Spinal cord (tissue), 10 donors: ENCODE measurements around the gene TBC1D22A. TPM values are rescaled to one million over a fixed set of nuclear protein-coding genes. Genes with fewer than 3 reads are reported as not detected.

Experiments used
- DNase-seq, 6 donors: peaks; one replicate each; pipeline versions ENCODE4 v3.0.0 to v3.0.0-alpha.2; 2013 to 2015; ENCODE audit warnings: low spot score in 6 of 6, low read depth in 4 of 6
- H3K27ac ChIP-seq: one replicate; pipeline ENCODE4 v1.5.1; 2013; ENCODE audit warnings: low read depth, low read length, control low read depth
- H3K27me3 ChIP-seq: one replicate; pipeline ENCODE4 v1.6.1; 2013; ENCODE audit warnings: low read length; ENCODE audit not compliant: control insufficient read depth, insufficient read depth
- H3K36me3 ChIP-seq: one replicate; pipeline ENCODE4 v1.6.1; 2013; ENCODE audit warnings: low read length; ENCODE audit not compliant: control insufficient read depth, insufficient read depth
- H3K4me1 ChIP-seq: one replicate; pipeline ENCODE4 v1.6.1; 2013; ENCODE audit warnings: low read length; ENCODE audit not compliant: control insufficient read depth, insufficient read depth
- H3K4me3 ChIP-seq: one replicate; pipeline ENCODE4 v1.5.1; 2013; ENCODE audit warnings: low read depth, low read length, control low read depth
- H3K9me3 ChIP-seq: one replicate; pipeline ENCODE4 v1.6.1; 2013; ENCODE audit warnings: low read length; ENCODE audit not compliant: control insufficient read depth, insufficient read depth
- WGBS: methylation state at CpG from one replicate; pipeline ENCODE4 v1.1.5; 2013; ENCODE audit warnings: missing lambda C conversion rate; ENCODE audit not compliant: insufficient coverage; 5-methylcytosine and 5-hydroxymethylcytosine counted together
- polyA plus RNA-seq, 2 donors: library from polyadenylated mRNA; unstranded; fragments of 120-200 nt; gene quantifications; one replicate each; pipeline ENCODE4 v1.2.1, GENCODE V29; 2013; ENCODE audit not compliant: insufficient read length in 2 of 2
- total RNA-seq, 2 donors: library from RNA; depleted of rRNA in 1 of 2; stranded (reverse); fragments of 120-200 nt in 1 of 2; fragments of >200 nt in 1 of 2; gene quantifications; one replicate each; pipeline versions ENCODE4 v1.2.3 to v1.2.4, GENCODE V29; 2013 to 2014
- donor health status: healthy.

TBC1D22A gene
- total and polyA plus RNA-seq, 4 donors, result 7.1 to 14.6 (median 10.8) TPM

DNA sequence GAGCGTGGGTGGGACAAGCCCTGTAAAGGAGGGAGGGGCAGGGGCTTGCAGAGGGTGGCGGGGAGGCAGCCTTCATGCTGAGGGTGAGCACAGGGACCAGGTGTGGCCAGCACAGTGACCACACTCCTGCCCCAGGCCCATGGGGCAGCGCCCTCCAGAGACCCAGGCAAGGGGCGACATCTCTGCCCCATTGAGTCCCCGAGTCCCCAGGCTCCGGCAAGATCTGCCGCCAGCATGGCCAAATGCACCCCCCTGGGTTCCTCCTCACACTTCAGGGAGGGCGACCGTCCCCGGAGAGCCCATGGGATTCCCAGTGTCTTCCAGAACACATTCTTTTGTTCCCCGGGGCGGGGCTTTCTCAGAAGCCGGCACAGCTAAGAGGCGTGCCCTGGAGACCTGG lies 362.5 kb downstream of the TBC1D22A start:
- no peaks in the 10 kb centered on the region for H3K4me1 ChIP-seq
- WGBS, result 83% methylated on average over 14 of the region's 14 CpGs
- no peak for DNase-seq

DNA sequence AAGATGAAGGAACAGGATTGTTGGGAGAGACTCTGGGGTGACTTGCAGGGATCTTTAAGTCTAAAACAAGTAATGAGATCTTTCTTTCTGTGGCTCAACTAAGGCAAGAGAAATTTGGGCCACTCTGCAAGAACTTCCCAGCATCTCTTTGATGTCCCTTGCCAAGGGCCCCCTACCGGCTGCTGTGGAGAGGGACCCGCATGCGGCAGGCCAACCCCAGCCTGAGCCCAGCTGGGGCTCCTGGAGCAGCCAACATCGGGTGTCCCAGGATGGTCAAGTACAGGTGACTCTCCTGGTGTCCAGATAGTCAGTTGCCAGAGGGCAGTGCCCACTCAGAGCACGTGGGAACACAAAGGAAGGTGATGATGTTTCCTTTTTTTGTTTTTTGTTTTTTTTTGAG lies 363.2 kb downstream of the TBC1D22A start:
- H3K36me3 ChIP-seq, result peaks cover 13% of the 10 kb centered on the region
- H3K4me3 ChIP-seq, result no peak overlapping the region
- H3K27me3 ChIP-seq, result no peaks in the 10 kb centered on the region
- H3K9me3 ChIP-seq, result no peaks in the 10 kb centered on the region
- no peaks in the 10 kb centered on the region for H3K4me1 ChIP-seq
- no peak for DNase-seq
- no peak overlapping the region for H3K27ac ChIP-seq
- 79% methylated on average over 5 of the region's 5 CpGs for WGBS

More for the DNA sequence above, 362.5 kb downstream of the TBC1D22A start:
- Histone ChIP-seq H3K27me3 (no peaks in the 10 kb centered on the region), H3K4me3 (no peak overlapping the region), H3K36me3 (peaks cover 13% of the 10 kb centered on the region), H3K27ac (no peak overlapping the region), H3K9me3 (no peaks in the 10 kb centered on the region)

- DNase-seq, result no peak
- H3K4me1 ChIP-seq, result no peaks in the 10 kb centered on the region
- H3K9me3 ChIP-seq, result no peaks in the 10 kb centered on the region
- H3K4me3 ChIP-seq, result no peak overlapping the region
- H3K27ac ChIP-seq, result no peak overlapping the region
- WGBS, result 91% methylated on average over 9 of the region's 10 CpGs
- no peaks in the 10 kb centered on the region for H3K27me3 ChIP-seq
- H3K36me3 ChIP-seq, result peaks cover 13% of the 10 kb centered on the region
Measured at GRCh38 chr22:47126344-47126811, 363.9 kb downstream of the TBC1D22A start.

DNA sequence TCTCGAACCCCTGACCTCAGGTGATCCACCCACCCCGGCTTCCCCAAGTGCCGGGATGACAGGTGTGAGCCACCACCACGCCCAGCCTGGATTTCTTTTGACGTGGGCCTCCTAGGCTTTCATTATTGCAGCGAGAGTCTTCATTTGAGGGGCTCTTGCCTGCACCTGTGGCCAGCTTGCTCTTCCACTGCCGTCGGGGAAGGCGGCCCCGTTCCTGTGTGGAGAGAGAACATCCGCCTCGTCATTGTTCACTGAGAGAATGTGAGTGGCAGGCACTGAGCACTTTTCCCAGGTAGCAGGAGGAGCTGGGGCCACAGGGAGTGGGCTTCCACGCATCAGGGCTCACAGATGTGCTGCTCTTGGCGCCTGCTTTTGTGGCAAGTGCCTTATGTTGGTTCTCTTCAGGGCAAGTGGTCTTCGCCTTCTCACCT lies 365.0 kb downstream of the TBC1D22A start:
- Histone ChIP-seq H3K9me3 (no peaks in the 10 kb centered on the region), H3K27me3 (no peaks in the 10 kb centered on the region), H3K36me3 (peaks cover 18% of the 10 kb centered on the region), H3K4me3 (no peak overlapping the region), H3K4me1 (no peaks in the 10 kb centered on the region), H3K27ac (no peak overlapping the region)
- WGBS, result 97% methylated on average over 14 of the region's 15 CpGs
- no peak for DNase-seq

GRCh38 chr22:47128216-47128615 lies 365.8 kb downstream of the TBC1D22A start:
- Histone ChIP-seq H3K27ac (no peak overlapping the region), H3K4me1 (no peaks in the 10 kb centered on the region), H3K4me3 (no peak overlapping the region), H3K36me3 (peaks cover 18% of the 10 kb centered on the region), H3K9me3 (no peaks in the 10 kb centered on the region), H3K27me3 (no peaks in the 10 kb centered on the region)
- no peak for DNase-seq
- WGBS, result 92% methylated on average over 5 of the region's 7 CpGs

DNA sequence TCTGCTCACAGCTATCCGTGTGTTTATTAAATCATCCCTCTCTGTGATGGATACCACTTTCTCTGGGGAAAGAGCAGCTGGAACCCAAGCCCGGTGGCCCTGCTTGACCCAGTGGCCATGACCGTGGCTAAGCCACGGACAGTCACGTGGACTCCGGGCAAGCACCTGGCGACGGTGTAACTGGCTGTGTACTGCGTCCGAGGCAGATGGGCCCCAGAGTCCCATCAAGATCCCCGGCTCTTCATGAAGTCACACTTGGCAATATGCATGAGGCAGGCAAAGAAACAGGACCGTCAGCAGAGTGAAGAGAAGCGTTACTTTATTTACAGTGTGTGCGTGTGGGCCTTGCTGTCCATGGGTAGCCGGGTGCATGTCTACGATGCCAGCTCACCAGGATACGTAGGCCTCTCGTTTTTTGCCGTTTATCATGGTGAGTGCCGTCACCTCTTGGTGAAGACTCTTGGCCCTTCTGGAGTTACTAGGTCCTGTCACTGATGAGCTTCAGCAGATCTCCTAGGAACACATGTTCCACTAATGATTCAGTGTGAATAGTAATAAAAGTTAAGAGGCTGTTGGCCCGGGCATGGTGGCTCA lies 366.3 kb downstream of the TBC1D22A start:
- H3K4me1 ChIP-seq, result peaks cover 3% of the 10 kb centered on the region
- no peaks in the 10 kb centered on the region for H3K27me3 ChIP-seq
- peaks cover 18% of the 10 kb centered on the region for H3K36me3 ChIP-seq
- no peaks in the 10 kb centered on the region for H3K9me3 ChIP-seq
- H3K27ac ChIP-seq, result no peak overlapping the region
- H3K4me3 ChIP-seq, result no peak overlapping the region
- no peak for DNase-seq
- 97% methylated on average over 20 of the region's 21 CpGs for WGBS

- no peak for DNase-seq
- Histone ChIP-seq H3K27ac (no peak overlapping the region), H3K27me3 (no peaks in the 10 kb centered on the region), H3K4me1 (peaks cover 8% of the 10 kb centered on the region), H3K9me3 (no peaks in the 10 kb centered on the region), H3K4me3 (no peak overlapping the region), H3K36me3 (peaks cover 13% of the 10 kb centered on the region)
- WGBS, result 89% methylated on average over 17 of the region's 21 CpGs
Measured at GRCh38 chr22:47129902-47130635, 367.6 kb downstream of the TBC1D22A start.

GRCh38 chr22:47130883-47131631 lies 368.6 kb downstream of the TBC1D22A start:
- Histone ChIP-seq H3K27me3 (no peaks in the 10 kb centered on the region), H3K9me3 (no peaks in the 10 kb centered on the region), H3K27ac (no peak overlapping the region), H3K36me3 (peaks cover 13% of the 10 kb centered on the region), H3K4me3 (no peak overlapping the region), H3K4me1 (peaks cover 8% of the 10 kb centered on the region)
- WGBS, result 89% methylated on average over 15 of the region's 16 CpGs
- no peak for DNase-seq

DNA sequence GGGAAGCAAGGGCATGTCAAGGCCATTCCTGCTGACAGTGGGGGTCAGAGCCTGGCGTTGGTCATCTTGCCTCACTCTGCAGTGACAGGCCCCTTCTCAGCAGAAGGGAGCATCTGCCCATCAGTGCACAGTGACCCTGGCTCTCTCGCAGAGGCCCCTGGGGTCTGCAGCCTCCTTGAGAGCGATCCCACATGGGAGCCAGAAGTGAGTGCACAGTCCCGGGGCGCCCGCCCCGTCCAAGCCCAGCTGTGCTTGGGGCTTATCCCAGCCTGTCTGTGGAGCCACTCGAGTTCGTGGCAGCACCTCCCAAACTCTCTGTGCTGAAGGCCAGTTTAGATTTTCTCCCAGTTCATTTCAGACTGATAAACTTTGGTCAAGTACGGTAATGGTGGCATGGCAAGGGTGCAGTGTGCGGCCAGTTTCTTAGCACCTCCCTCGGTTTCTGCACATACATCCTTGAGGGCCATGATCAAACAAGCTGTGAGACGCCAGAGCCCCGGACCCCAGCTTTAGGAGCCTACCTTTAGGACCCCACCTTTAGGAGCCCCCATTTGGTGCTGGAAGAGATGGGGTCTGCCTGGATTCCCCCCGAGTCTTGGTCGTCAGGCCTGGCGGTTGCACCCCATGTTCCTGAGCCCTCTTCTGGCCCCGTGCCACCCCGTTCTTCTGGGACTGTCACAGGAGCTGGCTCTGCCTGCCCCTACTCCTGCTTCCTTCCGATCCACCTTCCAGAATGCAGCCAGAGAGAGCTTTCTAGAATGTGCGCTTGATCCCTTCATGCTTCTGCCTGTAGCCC lies 369.4 kb downstream of the TBC1D22A start:
- 95% methylated on average over 19 of the region's 21 CpGs for WGBS
- H3K4me1 ChIP-seq, result peaks cover 8% of the 10 kb centered on the region
- H3K9me3 ChIP-seq, result no peaks in the 10 kb centered on the region
- DNase-seq, result no peak
- H3K4me3 ChIP-seq, result no peak overlapping the region
- no peaks in the 10 kb centered on the region for H3K27me3 ChIP-seq
- no peak overlapping the region for H3K27ac ChIP-seq
- H3K36me3 ChIP-seq, result peaks cover 13% of the 10 kb centered on the region
